ENCODE measurements around the gene PRICKLE3. TPM values are rescaled to one million over a fixed set of nuclear protein-coding genes. Genes with fewer than 3 reads are reported as not detected.

The PRICKLE3 gene
- total RNA-seq, 2 donors from 2014 or later, result 10.7 to 12.0 TPM

DNA sequence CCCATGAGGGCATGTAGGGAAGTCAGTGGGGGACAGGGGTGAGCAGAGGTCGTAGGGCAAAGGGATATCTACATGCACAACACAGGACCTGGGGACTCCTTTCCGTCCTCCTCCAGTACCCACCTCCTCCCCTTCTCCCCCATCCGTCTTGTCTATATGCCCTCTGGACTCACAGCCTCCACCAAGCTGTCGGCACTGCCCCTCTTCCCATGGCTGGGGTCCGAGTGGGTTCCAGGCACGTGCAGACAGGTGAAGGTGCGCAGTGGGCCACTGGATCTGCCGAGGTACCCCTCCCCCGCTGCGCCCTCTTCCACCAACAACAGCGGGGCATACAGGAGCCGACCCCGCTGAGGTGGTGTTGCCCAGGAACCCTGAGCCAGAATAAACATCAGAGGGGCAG lies 19.3 kb upstream of the PRICKLE3 start:
- Mint-ChIP-seq H3K36me3 (ENCODE audit: low read depth) (no peaks in the 10 kb centered on the region), H3K4me1 (no peaks in the 10 kb centered on the region), H3K27me3 (ENCODE audit: insufficient read depth) (no peaks in the 10 kb centered on the region), H3K9me3 (peaks cover 53% of the 10 kb centered on the region), H3K4me3 (no peak overlapping the region), H3K27ac (no peak overlapping the region)
- 88 to 100% methylated on average over 1 to 11 of the region's 13 CpGs for WGBS, 2 experiments (ENCODE audit: insufficient coverage in 1 of 2, insufficient read length in 1 of 2)
- DNase-seq, result no peak
- H3K9ac ChIP-seq (ENCODE audit: extremely low read depth, low read length, poor library complexity, severe bottlenecking), result no peak overlapping the region
- TF ChIP-seq, protein P1, sequence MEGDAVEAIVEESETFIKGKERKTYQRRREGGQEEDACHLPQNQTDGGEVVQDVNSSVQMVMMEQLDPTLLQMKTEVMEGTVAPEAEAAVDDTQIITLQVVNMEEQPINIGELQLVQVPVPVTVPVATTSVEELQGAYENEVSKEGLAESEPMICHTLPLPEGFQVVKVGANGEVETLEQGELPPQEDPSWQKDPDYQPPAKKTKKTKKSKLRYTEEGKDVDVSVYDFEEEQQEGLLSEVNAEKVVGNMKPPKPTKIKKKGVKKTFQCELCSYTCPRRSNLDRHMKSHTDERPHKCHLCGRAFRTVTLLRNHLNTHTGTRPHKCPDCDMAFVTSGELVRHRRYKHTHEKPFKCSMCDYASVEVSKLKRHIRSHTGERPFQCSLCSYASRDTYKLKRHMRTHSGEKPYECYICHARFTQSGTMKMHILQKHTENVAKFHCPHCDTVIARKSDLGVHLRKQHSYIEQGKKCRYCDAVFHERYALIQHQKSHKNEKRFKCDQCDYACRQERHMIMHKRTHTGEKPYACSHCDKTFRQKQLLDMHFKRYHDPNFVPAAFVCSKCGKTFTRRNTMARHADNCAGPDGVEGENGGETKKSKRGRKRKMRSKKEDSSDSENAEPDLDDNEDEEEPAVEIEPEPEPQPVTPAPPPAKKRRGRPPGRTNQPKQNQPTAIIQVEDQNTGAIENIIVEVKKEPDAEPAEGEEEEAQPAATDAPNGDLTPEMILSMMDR (conservative IDR thresholded peaks at IDR 0.05), result no peak
- H3K36me3 ChIP-seq (ENCODE audit: control insufficient read depth, insufficient read depth, low read length), result no peaks in the 10 kb centered on the region
- no peaks in the 10 kb centered on the region for H3K9me3 ChIP-seq (ENCODE audit: control insufficient read depth, low read length)
- H3K4me1 ChIP-seq (ENCODE audit: control insufficient read depth, insufficient read depth, low read length), result no peaks in the 10 kb centered on the region
- H3K4me3 ChIP-seq (ENCODE audit: low read length), result no peak overlapping the region
- no peak overlapping the region for H3K27ac ChIP-seq (ENCODE audit: low read depth, low read length)
- H3K27me3 ChIP-seq (ENCODE audit: control insufficient read depth, insufficient read depth, low read length, poor library complexity, severe bottlenecking), result no peaks in the 10 kb centered on the region

DNA sequence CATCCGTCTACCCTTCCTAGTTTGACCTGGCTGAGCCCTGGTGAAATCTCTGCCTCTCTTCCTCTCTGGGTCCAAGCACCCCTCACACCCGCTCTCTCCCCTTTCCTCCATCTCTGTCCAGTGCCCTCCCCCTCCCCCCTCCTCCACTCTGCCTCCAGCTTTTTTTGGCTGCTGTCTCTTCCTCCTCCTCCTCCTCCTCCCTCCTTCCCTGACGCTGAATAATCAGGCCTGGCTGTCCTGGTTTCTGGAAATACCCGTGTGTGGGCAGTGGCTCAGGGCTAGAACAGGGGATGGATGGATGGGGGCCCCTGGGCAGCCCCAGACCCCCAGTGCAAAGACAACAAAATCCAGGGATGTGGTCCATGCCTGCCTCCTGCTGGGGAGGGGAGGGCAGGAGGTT lies 18.5 kb upstream of the PRICKLE3 start:
- no peaks in the 10 kb centered on the region for H3K4me1 ChIP-seq (ENCODE audit: control insufficient read depth, insufficient read depth, low read length)
- H3K27me3 ChIP-seq (ENCODE audit: control insufficient read depth, insufficient read depth, low read length, poor library complexity, severe bottlenecking), result no peaks in the 10 kb centered on the region
- no peaks in the 10 kb centered on the region for H3K36me3 Mint-ChIP-seq (ENCODE audit: low read depth)
- no peaks in the 10 kb centered on the region for H3K27me3 Mint-ChIP-seq (ENCODE audit: insufficient read depth)
- no peaks in the 10 kb centered on the region for H3K9me3 ChIP-seq (ENCODE audit: control insufficient read depth, low read length)
- DNase-seq, result no peak
- TF ChIP-seq, protein P1 (conservative IDR thresholded peaks at IDR 0.05), result no peak
- H3K27ac Mint-ChIP-seq, result no peak overlapping the region
- 60 to 77% methylated on average over 1 to 3 of the region's 4 CpGs for WGBS, 2 experiments (ENCODE audit: insufficient coverage in 1 of 2, insufficient read length in 1 of 2)
- no peak overlapping the region for H3K4me3 Mint-ChIP-seq
- no peak overlapping the region for H3K9ac ChIP-seq (ENCODE audit: extremely low read depth, low read length, poor library complexity, severe bottlenecking)
- peaks cover 50% of the 10 kb centered on the region for H3K9me3 Mint-ChIP-seq
- no peak overlapping the region for H3K27ac ChIP-seq (ENCODE audit: low read depth, low read length)
- no peaks in the 10 kb centered on the region for H3K36me3 ChIP-seq (ENCODE audit: control insufficient read depth, insufficient read depth, low read length)
- H3K4me3 ChIP-seq (ENCODE audit: low read length), result no peak overlapping the region
- H3K4me1 Mint-ChIP-seq, result no peaks in the 10 kb centered on the region

DNA sequence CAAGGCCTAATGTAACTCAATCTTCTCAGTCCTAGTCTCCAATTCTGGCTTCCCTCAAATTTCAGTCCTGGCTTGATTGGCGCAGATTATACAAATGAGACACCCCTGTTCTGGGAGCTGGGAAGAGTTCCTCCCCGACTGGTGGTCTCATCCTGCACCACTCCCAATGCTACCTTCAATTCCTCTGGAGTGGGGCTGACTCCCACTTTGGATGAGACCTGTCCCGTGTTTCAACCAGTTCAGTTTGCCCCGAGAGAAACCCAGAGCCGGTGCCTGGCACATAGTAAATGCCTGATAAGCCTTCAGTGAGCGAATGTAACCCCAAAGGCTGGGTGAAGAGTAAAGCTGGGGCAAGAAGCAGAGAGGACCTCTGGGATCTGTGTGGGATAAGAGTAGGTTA lies 17.8 kb upstream of the PRICKLE3 start:
- Histone ChIP-seq H3K4me1 (ENCODE audit: control insufficient read depth, insufficient read depth, low read length) (no peaks in the 10 kb centered on the region), H3K27ac (ENCODE audit: low read depth, low read length) (no peak overlapping the region), H3K36me3 (ENCODE audit: control insufficient read depth, insufficient read depth, low read length) (no peaks in the 10 kb centered on the region), H3K4me3 (ENCODE audit: low read length) (no peak overlapping the region), H3K9ac (ENCODE audit: extremely low read depth, low read length, poor library complexity, severe bottlenecking) (no peak overlapping the region), H3K27me3 (ENCODE audit: control insufficient read depth, insufficient read depth, low read length, poor library complexity, severe bottlenecking) (peaks cover 6% of the 10 kb centered on the region), H3K9me3 (ENCODE audit: control insufficient read depth, low read length) (no peaks in the 10 kb centered on the region)
- peaks cover 46% of the 10 kb centered on the region for H3K9me3 Mint-ChIP-seq
- no peaks in the 10 kb centered on the region for H3K4me1 Mint-ChIP-seq
- H3K27ac Mint-ChIP-seq, result no peak overlapping the region
- WGBS, 2 experiments (ENCODE audit: insufficient coverage in 1 of 2, insufficient read length in 1 of 2), result 60 to 92% methylated on average over 1 to 6 of the region's 6 CpGs
- TF ChIP-seq, protein P1 (conservative IDR thresholded peaks at IDR 0.05), result no peak
- H3K4me3 Mint-ChIP-seq, result no peak overlapping the region
- H3K36me3 Mint-ChIP-seq (ENCODE audit: low read depth), result no peaks in the 10 kb centered on the region
- no peak for DNase-seq
- peaks cover 4% of the 10 kb centered on the region for H3K27me3 Mint-ChIP-seq (ENCODE audit: insufficient read depth)
